Suprapubic skin (tissue), 3 donors: ENCODE measurements around the gene OR8B12.

ENCODE experiments used
- POLR2A ChIP-seq, 2 donors: fragments of 450-650 bp; IDR thresholded peaks; one replicate each; pipeline ENCODE4 v1.6.1; 2017; ENCODE audit warnings: antibody characterized with exemption in 2 of 2, mild to moderate bottlenecking in 2 of 2, moderate library complexity in 2 of 2
- TF ChIP-seq, protein P1 (sequence below), 2 donors: fragments of 200-600 bp in 1 of 2; fragments of 450-650 bp in 1 of 2; sonication (generic) in 1 of 2; IDR thresholded peaks; one replicate each; pipeline ENCODE4 v1.5.1; 2016 to 2019; ENCODE audit warnings: antibody characterized with exemption in 2 of 2, mild to moderate bottlenecking in 1 of 2, moderate library complexity in 1 of 2

DNA sequence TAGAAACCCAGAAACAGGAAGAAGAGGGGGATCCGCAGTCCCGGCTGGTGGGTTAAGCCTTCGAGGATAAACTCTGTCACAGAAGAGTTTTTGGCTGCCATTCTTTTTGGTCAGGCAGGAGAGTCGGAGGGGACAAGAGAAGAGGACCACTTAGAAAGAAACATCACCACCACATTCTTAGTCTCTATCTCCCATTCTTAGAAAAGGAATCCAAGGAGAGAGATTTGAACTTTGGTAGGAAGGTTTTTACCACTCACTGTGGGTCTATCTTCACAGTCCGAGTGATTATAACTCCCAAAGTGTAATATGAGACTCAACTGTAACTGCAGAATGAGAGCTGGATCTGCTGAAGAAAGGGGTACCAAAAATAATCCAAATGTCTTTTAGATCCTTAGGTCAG lies at the start of gene OR8B12:
- TF ChIP-seq, protein P1, sequence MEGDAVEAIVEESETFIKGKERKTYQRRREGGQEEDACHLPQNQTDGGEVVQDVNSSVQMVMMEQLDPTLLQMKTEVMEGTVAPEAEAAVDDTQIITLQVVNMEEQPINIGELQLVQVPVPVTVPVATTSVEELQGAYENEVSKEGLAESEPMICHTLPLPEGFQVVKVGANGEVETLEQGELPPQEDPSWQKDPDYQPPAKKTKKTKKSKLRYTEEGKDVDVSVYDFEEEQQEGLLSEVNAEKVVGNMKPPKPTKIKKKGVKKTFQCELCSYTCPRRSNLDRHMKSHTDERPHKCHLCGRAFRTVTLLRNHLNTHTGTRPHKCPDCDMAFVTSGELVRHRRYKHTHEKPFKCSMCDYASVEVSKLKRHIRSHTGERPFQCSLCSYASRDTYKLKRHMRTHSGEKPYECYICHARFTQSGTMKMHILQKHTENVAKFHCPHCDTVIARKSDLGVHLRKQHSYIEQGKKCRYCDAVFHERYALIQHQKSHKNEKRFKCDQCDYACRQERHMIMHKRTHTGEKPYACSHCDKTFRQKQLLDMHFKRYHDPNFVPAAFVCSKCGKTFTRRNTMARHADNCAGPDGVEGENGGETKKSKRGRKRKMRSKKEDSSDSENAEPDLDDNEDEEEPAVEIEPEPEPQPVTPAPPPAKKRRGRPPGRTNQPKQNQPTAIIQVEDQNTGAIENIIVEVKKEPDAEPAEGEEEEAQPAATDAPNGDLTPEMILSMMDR (IDR thresholded peaks at IDR 0.05) = no peak
- TF ChIP-seq POLR2A (IDR thresholded peaks at IDR 0.05) = no peak
